Measurements from ENCODE around the gene CDH2.

CDH2 gene

DNA sequence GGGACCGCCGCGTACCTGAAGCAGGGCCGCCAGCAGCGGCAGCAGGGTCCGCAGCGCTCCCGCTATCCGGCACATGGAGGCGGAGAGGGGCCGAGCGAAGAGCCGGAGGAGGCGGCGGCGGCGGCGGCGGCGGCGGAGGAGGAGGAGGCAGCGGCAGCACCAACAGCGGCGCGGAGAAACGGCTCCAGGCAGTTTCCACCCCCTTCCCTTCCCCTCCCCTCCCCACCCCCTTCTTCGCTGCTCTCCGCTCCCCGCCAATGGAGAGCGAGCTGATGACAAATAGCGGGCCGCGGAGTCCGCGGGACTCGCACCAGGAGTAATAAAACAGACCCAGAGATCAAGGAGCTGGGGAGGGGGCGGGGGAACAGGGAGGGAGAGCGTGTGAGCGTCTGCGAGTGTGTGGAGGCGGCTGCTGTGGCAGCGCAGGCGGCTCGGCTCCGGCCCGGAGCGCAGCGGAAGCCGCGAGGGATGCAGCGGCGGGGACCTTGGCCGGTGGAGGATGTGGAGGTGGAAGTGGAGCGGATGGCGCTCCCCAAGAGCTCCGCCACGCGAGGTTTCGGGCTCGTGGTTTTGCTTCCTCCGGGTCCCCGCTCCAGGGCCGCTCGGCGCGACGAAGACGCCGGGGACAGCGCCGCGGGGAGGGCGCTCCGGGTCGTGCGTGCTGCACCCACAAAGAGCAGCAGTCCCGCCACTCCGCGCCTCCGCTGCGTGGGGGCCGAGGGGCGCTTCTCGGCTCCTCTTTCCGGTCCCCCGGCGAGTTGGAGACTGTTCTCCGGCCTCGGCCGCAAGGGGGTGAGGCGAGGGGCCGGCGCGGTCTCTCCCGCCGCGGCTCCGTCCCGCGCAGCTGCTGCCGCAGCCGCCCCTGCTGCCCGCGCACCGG, at the start of gene CDH2:
Gene CDH2 (minus strand): TSS at position 183 of the 880 bp plus-strand sequence. CDS start 108 bp downstream, at position 75.
- DNase-seq (ENCODE audit: low read depth): peak; percentile 51

DNA sequence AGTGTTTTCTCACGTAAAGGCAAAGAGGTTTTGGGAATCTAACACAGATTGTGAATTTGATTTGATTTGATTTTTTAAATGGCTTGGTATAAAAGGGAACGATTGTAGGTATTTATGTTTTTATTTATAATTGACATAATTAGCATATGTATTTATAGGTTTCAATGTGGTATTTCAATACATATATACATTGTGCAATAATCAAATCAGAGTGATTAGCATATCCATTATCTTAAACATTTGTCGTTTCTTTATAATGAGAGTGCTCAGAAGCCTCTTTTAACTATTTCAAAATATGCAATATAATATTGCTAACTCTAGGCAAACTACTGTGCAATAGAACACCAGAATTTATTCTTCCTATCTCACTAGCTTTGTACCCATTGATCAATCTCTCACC, 35.1 kb upstream of the CDH2 start:
- no peak for DNase-seq (ENCODE audit: low read depth)

DNA sequence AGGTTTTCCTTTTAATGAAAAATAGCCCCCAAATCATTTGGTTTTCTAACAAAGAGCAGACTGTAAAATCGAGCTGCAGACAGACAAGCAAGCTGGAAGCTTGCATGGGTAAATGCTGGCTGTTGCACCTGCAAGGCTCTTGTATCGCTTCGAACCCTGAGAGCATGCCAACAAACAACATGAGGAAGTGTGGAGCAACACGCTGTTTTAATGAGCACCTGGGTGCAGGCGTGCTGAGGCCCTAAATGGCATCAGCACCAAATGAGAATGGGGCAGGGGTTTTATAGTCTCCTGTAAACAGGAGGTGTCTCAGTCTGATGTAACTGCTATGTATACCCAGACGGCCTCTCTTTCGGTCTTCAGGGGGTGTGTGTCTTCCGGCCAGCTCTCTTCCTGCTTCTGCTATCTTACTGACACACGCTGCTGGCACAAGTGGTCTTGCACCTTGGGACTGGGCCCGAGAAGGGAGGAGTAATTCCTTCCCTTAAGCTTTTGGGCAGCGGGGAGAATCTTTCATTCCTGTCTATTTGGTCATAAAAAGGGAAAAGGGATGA, 31.9 kb upstream of the CDH2 start:
- no peak for DNase-seq (ENCODE audit: low read depth)

DNA sequence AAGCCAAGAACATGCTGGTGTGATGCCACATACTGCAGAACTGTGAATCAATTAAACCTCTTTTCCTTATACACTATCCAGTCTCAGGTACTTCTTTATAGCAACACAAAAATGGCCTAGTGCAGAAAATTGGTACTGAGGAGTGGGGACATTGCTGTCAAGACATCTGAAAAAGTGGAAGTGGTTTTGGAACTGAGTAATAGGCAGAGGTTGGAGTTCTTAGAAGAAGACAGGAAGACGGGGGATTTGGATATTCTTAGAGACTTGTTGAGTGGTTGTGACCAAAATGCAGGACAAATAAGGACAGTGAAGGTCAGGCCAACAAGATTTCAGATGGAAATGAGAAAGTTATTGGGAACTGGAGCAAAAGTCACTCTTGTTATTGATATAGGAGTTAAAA, 31.3 kb upstream of the CDH2 start:
- no peak for DNase-seq (ENCODE audit: low read depth)

DNA sequence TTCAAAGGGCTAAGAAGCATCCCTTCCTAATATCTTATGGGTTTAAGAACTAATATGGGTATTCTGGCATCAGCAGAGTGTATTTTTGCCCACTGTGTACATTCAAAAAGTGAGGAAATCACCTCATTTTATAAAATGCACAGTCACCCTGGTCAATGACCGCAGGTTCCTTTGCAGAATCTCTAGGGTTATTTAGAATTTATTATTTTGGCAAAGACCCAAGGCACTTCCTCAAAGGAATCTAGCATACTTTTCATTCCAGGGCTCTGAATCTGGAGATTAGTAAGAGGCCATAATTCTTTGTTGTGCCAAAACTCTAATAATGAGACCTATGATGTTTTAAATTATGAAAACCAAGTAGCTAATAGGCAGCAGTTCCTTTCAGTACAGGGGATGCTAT, 27.2 kb upstream of the CDH2 start:
- DNase-seq (ENCODE audit: low read depth): peak; percentile 21

DNA sequence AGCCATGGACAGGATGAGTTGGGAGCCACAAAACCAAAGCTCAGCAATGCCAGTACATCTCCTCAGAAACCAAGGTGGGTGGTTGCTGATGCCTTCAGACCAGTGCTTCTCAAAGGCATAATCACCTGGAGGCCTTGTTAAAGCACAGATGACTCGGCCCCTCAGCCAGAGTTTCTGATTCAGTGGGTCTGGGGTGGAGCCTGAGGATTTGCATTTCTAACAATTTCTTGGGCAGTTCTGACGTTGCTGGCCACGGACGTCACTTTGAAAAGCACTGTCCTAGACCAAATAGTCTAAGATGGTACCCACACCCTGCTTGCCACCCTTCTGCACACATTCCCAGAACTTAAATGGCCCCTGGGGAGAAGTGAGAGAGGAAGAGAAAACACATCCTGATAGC, 24.1 kb upstream of the CDH2 start:
- DNase-seq (ENCODE audit: low read depth): no peak

DNA sequence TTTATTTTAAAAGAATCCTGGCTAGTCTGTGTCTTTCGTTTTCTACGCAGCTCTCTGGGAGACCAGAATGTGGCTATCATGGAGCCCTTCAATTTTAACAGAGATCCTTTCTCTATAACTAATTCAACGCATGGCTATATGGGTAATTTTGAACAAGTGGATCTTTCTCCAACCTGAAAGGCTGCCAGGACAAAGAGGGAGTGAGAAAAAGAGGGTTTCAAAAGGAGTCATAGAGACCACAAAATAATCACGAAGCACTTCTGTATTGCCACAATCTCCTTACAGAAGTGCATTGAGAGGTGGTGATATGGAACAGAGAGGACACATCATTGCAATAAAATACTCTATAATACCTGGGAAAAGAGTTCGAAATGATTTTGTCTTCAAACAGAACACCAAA, 21.7 kb upstream of the CDH2 start:
- DNase-seq (ENCODE audit: low read depth): no peak

DNA sequence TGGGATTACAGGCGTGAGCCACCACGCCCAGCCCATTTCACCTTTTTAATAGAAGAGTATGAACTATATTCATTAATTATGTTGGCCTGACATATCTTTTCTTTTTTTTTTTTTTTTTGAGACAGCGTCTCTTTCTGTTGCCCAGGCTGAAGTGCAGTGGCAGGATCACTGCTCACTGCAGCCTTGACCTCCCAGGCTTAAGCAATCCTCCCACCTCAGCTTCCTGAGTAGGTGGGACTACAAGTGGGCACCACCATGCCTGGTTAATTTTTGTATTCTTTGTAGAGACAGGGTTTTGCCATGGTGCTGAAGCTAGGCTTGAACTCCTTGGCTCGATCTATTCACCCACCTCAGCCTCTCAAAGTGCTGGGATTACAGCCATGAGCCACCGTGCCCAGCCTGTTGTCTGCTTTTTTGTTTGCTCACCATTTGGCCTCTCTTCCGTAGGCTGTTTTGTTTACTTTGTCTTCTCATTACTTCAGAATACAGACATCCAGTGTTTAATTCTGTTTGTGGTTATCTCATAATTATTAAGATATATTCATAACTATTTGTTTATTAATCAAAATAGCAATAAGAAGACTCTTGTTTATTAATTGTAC, 16.3 kb upstream of the CDH2 start:
- DNase-seq (ENCODE audit: low read depth): no peak

DNA sequence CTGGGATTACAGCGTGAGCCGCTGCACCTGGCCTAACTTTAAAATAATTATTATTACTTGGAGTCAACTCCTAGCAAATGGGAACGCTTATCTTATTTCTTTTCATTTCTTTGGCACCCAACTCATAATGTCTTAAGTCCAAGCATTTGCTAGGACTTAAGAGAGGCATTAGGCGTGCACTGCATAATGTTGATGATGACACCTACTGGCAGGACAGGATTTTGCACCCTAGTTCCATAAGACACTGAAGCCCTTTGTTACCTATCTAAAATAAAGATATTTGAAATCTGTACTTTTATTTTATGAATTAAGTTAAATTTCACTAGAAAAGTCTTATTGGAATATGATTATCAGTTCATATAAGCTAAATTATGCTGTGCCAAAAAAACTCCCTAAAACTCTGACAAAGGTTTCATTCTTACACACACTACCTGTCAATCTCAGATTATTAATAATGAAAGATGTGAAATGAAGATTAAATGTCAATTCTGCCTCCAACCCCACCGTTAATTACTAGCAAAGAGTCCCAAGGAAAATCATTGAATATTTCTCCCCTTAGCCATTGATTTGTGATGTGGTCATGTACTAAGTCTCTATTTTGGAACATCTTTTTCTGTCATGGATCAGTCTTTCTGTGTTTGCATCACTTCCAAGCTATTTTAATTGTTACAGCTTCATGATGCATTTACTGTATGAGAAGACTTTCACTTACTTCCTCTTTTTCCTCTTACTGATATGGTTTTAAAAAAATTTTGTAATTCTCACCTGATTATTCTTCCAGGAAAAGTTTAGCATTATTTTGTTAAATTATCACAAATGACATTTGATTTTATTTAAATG, 12.7 kb upstream of the CDH2 start:
- peak; percentile 70 for DNase-seq (ENCODE audit: low read depth)

DNA sequence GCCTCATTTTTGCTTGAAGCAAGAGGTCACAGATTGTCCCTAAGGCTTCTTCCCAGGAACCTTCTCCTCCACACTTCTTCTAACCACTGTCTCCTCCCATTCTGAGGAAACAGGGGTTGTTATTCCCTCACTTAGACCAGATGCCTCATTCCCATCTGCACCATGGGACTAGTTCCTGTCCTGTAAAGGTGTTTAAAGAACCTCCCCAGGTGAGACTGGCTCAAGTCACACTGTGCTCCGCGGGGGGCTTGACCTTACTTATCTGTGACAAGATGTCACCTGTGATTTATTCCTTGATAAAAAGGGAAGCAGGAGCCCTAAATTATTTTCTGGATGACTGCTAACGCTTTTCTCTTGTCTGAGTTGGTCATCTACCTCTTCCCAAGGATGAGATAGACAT, 8.2 kb upstream of the CDH2 start:
- DNase-seq (ENCODE audit: low read depth): no peak

DNA sequence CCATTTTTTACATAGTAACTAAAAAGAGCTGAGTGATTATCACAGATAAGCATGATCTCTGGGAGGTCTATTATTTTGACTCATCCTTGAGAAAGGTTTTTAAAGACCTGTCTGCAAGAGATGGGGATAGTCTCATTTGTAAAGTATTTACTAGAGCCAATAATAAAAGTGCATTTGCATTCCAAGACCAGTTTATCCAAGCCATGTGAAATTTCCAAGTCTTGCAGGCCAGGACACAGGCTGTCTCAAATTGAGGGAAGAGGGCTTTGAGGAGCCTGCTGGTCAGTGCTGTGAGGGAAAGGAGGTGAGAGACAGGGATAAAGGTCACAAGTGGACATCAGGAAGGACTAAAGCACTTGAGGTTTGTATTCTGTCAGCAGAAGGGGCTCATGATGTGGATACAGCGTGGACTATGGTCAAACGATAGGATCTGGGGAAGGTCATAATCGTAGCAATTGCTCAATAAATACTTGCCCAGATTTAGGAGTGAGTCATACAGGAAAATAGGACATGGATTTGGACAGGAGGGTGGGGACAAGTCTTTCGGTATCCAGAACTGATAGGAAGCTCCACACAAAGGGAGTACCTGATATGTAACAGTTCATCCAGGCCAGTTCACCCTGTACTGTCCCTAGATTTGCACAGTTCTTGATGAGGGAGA, 6.6 kb upstream of the CDH2 start:
- no peak for DNase-seq (ENCODE audit: low read depth)

DNA sequence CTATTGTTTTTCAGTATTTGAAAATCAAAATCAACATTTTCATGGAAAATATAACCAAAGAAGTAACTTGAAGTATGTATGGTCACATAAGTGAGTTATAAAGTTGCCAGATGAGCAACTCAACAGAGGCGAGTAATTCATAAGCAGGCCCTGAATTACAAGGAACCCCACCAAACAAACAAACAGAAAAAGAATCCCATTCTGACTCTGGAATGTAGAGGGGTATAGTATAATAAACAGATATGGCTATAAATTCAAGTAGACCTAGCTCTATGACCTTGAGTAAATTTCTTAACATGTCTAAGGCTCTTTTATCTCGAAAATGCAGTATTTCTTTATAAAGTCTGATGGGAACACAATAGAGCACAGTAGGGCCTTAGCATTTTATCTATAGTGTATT, 4.7 kb upstream of the CDH2 start:
- DNase-seq (ENCODE audit: low read depth): no peak

DNA sequence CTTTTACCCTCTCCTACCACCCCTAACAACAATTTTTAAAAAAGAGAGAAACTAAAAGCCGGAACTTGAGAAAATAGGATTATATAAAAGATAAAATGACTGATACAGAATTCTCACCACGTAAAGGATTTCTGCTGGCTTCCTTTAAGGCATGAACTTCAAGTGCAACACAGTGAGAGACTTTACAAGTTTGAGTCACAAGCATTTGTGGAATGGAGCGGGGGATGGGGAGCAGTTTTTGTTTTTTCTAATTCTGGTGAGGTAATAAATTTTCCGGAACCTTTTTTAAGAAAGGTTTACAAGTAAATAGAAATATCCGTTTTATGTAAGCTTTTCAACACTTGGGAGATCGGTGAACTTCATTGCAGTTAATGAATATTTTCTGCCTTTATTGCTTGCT, 1.8 kb upstream of the CDH2 start:
- DNase-seq (ENCODE audit: low read depth): no peak

DNA sequence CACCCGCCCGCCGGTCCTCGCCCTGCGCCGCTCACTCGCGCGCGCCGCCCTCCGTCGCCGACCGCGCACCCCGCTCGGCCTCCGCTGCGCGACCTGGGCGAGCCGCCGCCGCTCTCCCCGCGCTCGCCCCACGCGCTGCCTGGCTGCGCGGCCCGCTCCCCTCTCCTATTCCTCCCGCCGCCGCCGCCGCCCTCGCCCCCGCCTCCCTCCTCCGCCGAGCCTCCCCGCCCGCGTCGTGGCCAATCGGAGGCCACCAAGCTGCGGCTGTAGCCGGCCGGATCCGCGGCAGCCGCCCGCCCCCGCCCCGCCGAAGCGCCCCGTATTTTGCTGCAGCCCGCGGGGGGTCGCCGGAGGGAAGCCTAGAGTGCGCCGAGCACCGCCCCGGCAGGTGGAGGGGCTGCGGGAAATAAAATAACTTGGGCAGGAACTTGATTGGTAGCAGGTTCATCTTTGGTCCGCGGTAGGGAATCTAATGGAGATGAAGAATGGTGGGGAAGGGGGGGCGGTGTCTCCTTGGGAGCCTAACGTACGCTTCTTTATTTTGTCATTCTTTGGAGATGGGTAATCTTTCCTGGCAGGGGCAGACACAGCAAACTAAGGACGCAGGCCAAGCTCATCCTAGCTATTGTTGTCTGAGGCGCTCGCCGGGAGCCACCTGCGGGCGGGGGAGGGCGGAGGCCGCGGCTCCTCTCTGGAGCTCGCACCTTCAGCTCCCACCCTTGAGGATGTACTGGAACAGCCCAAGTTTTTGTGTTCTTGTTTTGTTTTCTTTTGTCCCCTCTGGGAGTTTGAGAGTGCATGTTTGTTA, 1.1 kb upstream of the CDH2 start:
- no peak for DNase-seq (ENCODE audit: low read depth)

DNA sequence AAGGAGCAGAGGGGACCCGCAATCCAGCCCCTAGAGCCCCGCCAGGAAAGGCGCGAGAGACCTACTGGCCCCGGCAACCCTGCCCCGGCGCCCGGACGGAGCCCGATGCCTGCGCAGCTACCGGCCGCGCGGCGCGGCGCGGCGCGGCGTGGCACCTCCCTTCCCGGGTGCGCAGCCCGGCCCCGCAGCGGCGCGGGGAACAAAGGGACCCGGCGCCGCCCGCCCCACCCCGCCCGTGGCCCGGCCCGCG, 307 bp downstream of the CDH2 start:
- DNase-seq (ENCODE audit: low read depth): no peak

DNA sequence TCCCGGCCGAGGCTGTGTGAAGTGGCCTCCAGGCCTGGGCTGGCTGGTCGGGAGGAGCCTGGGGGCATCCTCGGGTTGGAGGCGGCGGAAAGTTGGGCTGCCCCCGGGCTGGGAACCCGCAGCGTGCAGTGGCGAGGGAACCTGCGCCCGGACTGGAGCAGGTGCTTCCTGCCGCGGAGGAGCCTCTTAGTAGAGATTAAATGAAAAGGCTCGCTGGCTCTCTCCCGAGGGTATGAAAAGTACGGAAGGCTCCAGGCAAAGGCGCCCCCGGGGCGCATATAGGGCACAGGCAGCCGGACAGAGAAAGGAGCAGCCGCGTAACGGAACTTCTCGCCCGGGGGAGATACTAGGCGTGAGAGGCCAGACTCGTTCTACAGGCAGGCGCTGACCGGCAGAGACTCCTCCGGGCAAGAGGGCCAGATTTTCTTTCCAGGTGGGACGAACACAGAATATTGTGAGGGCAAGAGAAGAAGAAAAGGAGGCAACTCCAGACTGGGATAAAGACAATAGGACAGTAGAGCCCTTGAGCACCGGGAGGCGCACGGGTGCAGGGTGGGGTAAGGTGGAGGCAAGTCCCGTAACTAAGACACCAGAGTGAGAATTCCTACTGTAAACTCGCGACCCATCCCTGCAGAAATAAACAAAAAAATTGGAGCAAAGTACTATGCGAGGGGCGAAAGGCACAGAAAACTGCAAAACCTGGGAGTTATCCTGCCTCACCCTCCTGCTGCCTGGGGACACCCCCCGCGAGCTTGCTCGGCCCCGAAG, 816 bp downstream of the CDH2 start:
- no peak for DNase-seq (ENCODE audit: low read depth)

DNA sequence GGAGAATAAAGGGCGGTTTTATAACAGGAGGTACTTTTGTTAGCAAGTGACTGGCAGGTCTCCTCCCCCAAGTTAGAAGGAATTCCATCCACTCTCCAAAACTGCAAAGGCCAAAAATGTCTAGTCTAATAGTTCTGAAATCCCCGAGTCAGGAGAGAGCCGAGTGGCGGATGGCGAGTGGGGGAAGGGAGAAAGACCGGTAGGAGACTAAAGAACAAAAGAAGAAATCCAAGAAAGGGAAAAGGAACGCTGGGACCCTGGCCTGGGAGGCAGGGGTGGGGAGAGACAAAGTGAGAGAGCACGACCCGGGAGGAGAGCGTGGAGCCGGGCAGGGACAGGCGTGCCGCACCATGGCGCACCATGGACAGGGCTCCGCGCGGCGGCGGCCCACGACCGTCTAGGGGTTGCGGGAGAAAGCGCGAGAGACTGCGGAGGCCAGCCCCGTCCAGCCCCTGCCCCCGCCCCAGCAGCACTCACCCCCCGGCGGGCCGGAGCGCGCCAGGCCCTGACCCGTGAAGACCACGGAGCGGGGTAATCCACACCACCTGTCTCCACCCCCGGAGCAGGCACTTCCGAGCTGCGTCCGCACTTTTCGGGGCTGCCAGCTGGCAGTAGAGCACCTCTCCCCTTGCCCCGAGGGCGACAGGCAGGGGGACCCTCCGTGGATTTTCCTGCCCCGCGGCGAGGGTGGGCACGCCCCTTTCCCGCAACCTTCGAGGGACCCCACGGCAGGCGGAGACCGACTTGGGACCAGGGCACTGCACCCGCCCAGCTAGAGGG, 1.6 kb downstream of the CDH2 start:
- DNase-seq (ENCODE audit: low read depth): no peak

DNA sequence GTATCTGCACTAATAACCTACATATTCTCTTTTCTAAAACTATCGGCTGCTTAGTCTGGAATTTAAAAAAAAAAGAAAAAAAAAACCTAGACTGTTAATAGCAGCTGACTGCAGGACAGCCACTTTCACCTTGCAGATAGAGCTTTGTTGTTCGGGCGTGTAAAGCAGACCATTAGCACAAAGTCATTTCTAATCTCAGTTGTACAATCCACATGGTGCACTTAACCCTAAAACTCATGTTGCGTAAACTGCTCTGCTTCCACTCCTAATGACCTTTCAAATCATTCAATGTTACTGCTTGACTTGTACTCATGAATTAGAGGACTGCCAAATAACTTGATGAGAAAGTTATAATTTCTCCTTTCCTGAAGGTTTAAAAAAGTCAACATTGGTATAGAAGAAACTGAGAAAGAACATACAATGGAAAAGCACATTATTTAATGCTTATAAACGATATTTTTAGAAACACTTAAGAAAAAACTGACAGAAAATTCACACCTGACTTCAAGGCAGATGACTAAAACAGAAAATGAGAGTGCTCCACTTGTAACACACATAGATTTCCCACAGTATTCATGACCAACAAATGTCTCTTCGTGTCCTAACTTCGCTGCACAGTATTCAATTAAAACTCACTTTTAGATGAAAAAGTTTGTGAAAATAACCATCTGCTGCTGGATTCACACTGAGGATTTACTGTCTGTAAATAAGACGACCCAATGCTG, 2.6 kb downstream of the CDH2 start:
- DNase-seq (ENCODE audit: low read depth): no peak

DNA sequence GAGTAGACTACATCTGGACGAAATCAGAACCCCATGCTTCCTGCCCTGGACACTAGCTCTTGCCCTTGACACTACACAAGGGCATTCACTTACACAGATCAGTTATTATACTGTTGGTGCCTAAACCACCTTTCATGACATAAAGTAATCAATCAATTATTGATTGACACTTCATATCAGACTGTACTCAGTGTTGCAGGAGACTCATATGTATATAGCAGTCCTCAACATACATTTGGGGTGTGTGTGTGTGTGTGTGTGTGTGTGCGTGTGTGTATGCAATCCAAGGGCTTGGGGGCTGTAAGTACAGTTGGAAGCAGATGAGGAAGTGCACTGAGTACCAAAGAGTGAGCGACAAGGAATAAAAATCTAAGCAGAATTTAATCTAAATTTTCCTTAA, 5.1 kb downstream of the CDH2 start:
- DNase-seq (ENCODE audit: low read depth): no peak
